IPS-NIHi7 (cell line): ENCODE data around the gene PTH2.

Experiments
- DNase-seq: peaks from one replicate; pipeline ENCODE4 v3.0.0; 2012; ENCODE audit warnings: mixed read lengths; ENCODE audit errors: extremely low spot score

PTH2 gene

DNA sequence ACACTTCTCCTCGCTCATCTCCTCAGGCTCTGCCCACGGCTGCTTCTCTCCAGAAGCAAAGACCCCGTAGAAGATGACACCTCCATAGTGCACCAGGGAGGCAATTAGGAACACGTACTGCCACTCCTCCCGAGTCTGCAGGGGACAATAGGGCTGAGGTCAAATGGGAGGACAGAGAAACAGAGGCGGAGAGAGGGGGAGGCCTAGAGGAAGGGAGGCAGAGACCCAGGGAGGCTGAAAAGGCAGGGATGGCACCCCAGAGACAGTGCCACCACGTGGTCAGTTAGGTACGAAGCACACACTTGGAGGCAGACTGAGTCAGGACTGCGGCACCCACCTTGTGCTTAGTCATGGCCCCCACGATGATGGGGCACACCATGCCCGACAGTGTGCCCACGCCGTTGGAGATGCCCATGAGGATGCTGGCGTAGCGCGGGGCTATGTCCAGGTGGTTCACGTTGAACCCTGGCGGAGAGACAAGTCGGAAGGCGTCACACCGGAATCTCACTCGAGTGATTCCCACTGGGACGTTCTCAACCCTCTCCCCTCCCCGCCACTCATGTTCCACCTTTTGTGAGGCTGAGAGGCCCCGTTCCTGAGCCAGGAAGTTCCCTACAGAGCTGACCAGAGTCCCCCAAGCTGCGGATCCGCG is 7.6 kb upstream of the PTH2 start:
- DNase-seq = no peak

- no peak for DNase-seq
Observed at GRCh38 chr19:49430172-49430677, 7.0 kb upstream of the PTH2 start.

- no peak for DNase-seq
Observed at GRCh38 chr19:49428547-49429451, 5.6 kb upstream of the PTH2 start.

GRCh38 chr19:49427855-49428546 is 4.8 kb upstream of the PTH2 start:
- DNase-seq = peak; percentile 67

GRCh38 chr19:49427339-49427738 is 4.1 kb upstream of the PTH2 start:
- no peak for DNase-seq

DNA sequence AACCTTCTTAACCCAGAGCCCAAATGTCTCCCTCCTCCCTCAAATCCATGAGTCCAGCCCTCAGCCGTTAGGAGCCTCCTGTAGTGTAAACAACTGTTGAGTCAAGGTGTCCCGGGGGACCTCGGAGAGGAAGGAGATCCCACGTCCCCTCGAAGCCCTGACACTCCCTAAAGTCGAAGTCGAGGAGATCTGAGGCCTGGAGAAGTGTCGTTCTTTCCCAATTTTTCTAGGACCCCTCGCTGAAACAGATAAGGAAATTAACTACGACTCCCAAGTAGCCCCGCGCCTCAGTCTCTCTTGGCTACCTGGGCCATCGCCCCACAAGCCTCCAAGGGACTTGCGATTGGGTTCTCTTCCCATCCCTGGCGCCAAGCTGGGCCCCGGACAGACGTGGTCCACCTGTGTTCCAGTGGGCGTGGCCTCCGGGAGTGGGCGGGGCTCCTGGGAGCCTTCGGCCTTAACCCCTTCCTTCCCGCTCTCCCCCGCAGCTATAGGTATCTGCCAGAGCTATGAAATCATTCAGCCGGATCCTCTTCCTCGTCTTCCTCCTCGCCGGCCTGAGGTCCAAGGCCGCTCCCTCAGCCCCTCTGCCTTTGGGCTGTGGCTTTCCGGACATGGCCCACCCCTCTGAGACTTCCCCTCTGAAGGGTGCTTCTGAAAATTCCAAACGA is 2.8 kb upstream of the PTH2 start:
- DNase-seq = peak; percentile 78

DNA sequence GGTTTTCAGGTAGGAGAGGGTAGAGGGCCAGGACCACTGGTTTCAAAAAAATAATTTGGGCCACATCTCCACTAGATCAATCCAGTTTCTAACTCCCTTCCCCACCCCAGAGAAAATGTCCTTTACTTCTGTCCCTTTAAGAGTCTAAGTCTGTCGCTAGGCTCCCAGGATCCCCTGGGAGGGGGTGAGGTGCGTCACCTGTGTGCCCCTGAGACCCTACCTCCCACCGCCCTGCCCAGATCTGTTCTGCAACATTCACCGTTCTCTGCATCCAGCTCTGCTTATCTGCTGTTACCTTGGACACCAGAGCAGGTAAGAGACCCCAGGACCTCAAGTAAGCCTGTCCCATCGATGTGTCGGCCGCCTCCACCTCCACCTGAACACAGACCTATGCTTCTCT is 1.9 kb upstream of the PTH2 start, which contains the start of gene GFY:
Gene GFY (plus strand): TSS at position 211 of the 400 bp plus-strand sequence. CDS start 1,043 bp downstream, outside the sequence.
- no peak for DNase-seq

GRCh38 chr19:49423985-49424303 is 703 bp upstream of the PTH2 start:
- no peak for DNase-seq

DNA sequence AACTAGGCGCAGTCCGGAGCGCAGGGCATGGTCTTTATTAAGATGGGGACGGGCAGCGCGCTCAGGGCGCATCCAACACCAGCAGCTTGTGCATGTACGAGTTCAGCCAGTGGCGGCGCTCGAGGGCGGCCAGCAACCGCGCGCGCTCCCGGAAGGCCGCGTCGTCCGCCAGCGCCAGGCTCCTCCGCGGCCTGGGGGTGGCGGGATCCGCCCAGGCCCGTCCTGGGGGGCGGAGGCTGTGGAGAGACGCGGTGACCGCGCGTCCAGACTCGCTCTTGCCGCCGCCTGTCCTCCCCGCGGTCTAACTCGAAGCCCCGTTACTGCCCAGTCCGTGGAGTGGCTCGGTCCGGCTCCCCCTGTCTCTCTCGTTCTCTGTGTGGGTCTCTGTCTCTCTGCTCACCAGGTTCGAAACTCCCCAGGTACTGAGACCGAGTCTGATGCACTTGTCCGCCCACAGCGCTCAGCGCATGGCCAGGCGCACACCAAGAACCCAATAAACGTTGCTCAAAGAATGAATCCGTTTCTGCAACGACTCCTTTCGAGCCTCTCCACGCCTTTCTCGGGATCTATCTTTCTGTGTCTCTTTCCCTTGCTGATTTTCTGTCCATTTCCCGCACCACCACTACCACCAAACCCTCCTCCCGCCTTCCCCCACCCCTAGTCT is 702 bp downstream of the PTH2 start:
- DNase-seq = no peak

- no peak for DNase-seq
Observed at GRCh38 chr19:49421878-49422202, 1.4 kb downstream of the PTH2 start.

- DNase-seq = peak; percentile 95
Observed at GRCh38 chr19:49421039-49421877, 2.0 kb downstream of the PTH2 start.

- DNase-seq = no peak
Observed at GRCh38 chr19:49420227-49420626, 3.0 kb downstream of the PTH2 start.

GRCh38 chr19:49419173-49419572 is 4.1 kb downstream of the PTH2 start:
- DNase-seq = no peak

DNA sequence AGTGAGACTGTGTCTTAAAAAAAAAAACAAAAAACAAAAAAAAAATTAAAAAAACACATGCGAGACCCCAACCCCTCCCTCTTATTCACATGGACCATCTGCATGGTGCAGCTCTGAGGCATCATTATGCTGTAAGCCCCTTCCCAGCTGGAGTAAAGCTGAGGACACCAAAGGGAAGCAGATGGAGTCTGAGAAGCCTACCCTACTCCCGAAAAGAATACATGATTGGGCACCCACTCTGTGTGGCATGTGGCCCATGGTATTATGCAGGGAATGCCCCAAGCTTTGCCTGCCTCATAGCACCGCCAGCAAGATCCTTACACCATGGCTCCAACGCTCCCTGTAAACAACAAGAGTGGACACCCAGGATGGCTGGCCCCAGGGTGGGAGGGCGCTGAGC is 4.7 kb downstream of the PTH2 start:
- no peak for DNase-seq

DNA sequence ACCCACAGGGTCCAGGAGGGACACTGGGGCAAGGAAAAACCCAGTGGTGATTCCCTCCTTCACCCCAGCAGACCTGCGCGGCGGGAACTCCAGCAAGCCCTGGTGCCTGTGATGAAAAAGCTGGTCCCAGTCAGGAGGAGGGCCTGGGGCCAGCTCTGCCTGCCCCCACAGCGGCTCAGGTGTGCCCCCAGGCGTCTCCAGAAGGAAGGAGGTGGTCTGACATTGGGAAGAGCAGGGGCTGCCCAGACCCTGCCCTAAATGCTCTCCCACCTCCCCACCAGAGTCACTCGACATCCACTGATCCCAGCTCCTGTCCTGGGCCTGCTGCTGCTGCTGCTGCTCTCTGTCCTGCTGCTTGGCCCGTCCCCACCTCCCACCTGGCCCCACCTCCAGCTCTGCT is 6.2 kb downstream of the PTH2 start:
- peak; percentile 67 for DNase-seq

DNA sequence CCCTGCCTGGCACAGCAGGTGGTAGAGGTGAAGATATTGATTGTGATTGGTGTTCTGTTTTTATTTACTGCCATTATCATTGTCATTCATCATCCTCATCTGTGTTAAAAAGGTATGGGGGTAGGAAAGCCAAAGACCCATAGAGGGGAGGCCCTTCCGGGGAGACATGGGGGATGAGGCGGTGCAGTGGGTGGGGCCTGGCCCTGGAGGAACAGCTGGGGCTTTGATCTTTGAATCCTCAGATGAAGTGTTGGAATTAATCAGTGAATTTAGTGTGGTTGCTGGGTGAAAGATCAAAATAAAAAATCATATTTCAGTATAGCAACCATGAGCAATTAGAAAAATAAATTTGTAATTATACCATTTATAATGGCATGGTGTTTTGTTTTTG is 7.4 kb downstream of the PTH2 start:
- no peak for DNase-seq

GRCh38 chr19:49415102-49415809 is 8.0 kb downstream of the PTH2 start:
- no peak for DNase-seq

DNA sequence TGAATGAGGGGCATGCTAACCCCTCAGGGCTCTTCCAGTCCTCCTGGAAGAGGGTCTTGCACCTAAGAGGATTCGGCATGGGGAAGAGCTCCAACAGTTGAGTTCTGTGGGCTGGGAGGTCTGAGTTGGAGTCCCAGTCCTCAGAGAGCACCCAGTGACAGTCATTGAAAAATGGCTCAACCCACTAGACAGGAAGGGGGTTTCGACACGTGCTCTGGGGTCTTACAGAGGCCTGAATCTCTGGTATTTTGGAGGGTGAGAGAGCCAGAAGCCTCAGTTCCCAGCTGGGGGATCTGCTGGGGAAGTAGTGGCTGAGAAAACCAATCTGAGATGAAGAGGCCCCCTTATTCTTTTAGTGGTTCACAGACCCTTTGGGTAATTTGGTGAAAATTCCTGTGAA is 9.0 kb downstream of the PTH2 start:
- no peak for DNase-seq

DNA sequence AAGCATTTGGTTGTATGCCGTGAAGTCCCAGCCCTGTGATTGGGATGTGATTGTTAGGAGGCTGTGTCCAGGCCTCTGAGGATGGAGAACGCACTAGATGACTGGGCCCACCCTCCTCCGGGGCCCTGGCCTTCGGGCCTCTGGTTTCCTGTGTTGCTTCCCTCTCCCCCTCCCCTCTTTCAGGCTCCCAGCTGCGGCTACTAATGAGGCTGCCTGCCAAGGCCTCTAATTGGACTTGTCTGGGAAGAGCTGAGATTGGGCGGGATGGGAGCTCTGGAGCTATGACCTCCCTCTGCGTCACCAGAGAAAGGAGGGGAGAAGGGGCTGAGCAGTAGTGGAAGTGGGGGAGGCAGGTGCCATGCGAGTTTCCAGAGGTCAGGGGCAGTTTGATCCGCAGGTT is 9.9 kb downstream of the PTH2 start:
- no peak for DNase-seq
